Putamen (tissue), 1 donor: ENCODE measurements around the gene ZNF587.
"Not testable (repeated sequence)": the region's sequence is repeated elsewhere in the genome, so short reads cannot be mapped to it uniquely, and the experiment has no call there.

ENCODE experiments used
- DNase-seq: peaks from one replicate; pipeline ENCODE4 v3.0.0-alpha.2; 2016; ENCODE audit warnings: low spot score

ZNF587 gene

DNA sequence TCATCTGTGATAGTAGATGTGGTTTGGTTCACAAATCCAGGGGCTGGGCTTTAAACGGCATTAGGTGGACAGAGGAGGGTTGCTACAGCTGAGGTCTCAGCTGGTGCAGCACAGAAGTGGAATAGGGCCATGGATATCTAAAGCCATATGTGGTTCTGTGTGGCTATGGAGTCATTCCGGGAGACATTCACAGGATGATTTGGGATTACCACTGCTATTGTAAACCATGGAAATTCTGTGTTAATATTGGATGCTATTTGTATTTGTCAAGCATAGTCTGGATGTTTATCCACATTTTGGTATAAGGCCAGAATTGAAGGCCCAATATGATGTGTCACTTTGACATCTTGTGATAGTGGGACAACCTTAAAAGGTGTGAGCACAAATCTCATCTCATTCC lies 26.5 kb upstream of the ZNF587 start:
- DNase-seq = not testable (repeated sequence)

DNA sequence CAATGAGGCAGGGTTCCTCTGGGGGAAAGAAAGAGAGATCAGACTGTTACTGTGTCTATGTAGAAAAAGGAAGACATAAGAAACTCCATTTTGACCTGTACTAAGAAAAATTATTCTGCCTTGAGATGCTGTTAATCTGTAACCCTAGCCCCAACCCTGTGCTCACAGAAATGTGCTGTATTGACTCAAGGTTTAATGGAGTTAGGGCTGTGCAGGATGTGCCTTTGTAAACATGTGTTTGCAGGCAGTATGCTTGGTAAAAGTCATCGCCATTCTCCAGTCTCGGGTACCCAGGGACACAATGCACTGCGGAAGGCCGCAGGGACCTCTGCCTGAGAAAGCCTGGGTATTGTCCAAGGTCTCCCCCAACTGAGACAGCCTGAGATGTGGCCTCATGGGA lies 26.1 kb upstream of the ZNF587 start:
- DNase-seq = not testable (repeated sequence)

DNA sequence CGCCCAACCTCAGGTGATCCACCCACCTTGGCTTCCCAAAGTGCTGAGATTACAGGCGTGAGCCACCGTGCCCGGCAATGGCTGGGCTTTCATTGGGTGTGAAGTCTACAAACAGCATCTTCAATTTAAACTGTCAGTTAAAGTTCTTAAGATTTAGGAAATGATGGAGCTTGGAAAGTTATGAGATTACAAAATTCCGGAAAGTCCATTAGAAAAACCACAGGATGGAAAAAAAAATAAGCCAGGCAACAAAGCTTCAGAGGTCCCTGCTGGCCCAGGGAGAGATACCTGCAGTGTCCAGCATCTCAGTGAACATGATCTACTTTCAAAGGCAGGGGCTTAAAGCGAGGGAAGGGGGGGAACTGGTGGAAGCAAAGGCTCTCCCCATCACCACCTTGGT lies 24.1 kb upstream of the ZNF587 start:
- no peak for DNase-seq

DNA sequence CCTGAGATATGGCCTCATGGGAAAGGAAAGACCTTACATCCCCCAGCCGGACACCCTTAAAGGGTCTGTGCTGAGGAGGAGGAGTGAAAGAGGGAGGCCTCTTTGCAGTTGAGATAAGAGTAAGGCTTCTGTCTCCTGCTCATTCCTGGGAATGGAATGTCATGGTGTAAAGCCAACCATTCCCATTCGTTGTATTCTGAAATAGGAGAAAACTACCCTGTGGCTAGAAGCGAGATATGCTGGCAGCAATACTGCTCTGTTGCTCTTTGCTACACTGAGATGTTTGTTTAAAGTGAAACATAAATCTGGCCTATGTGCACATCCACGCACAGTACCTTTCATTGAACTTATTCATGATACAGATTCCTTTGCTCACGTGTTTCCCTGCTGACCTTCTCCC lies 20.3 kb upstream of the ZNF587 start:
- no peak for DNase-seq

DNA sequence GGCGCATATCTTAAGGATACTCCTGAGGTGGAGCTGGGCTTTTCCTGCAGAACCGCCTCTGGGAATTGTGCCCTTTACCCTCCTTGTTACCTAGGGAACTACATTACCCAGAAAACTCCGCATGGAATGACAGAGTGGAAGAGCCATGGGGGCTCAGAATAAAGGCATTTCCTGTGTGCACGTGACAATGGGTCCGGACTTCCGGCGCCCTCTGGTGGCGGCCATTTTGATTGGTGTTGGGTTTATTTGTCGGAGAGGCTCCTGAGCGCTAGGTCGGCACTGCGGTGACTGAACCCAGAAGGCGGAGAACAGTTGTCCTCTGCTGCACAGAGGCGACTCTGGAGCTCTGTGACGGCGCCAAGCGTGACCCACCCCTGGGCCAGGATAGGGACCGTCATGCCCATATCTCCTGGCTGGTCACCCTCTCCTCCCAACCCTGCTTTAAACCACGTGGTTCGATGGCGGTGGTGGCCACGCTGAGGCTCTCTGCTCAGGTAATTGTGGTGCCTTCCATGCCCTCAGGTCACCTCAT lies 19.5 kb upstream of the ZNF587 start, which contains the start of gene ZNF587B:
TSS of gene ZNF587B (plus strand) at position 229 of the 532 bp plus-strand sequence. CDS start at position 459, 230 bp downstream.
- peak; percentile 68 for DNase-seq

DNA sequence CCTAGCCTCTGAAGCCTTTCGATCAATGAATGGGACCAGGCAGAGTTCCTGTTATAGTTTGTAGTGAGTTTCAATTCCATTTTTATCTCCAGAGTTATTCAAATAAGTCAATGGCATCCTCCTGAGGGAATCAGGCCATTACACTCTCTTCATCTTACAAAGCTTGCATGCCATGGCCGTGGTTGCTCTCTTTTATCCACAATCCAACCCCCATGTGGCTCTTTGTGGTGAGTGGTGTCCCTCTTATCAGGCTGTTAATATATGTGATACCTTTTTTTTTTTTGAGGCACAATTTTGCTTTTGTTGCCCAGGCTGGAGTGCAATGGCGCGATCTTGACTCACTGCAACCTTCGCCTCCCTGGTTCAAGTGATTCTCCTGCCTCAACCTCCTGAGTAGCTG lies 12.7 kb upstream of the ZNF587 start:
- not testable (repeated sequence) for DNase-seq

DNA sequence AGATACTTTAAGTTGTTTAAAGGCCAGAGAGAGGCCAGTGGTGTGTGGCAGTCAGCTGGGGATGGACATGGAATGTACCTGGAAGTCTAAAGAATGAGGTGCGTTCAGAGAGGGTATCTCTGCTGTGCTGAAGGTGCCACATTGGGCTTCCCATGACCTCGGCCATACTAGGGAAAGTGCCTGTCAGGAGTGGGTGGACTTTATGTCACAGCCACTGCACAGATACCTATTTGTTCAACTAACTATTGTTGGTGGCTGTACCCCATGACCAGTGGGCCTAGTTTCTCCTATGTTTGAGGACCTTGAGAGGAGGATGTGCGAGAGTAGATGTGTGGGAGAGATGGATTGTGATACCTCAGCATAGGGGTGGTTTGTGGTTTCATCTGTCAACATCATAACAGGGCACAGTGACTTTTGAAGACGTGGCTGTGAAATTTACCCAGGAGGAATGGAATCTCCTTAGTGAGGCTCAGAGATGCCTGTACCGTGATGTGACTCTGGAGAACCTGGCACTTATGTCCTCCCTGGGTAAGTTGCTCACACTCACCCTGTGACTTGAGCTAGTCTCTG lies 11.0 kb upstream of the ZNF587 start:
- DNase-seq = not testable (repeated sequence)

DNA sequence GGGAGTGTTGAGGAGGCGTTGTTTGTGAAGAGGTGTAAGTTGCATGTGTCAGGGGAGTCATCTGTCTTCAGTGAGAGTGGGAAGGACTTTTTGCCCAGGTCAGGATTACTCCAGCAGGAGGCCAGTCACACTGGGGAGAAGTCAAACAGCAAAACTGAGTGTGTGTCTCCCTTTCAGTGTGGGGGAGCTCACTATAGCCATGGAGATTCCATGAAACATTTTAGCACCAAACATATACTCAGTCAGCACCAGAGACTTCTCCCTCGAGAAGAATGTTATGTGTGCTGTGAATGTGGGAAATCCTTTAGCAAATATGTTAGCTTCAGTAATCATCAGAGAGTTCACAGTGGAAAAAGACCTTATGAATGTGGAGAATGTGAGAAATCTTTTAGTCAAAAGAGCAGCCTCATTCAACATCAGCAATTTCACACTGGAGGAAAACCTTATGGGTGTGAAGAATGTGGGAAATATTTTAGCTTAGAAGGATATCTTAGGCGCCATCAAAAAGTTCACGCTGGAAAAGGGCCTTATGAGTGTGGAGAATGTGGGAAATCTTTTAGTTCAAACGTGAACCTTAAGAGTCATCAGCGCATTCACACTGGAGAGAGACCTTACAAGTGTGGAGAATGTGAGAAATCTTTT lies 8.4 kb upstream of the ZNF587 start:
- DNase-seq = no peak

DNA sequence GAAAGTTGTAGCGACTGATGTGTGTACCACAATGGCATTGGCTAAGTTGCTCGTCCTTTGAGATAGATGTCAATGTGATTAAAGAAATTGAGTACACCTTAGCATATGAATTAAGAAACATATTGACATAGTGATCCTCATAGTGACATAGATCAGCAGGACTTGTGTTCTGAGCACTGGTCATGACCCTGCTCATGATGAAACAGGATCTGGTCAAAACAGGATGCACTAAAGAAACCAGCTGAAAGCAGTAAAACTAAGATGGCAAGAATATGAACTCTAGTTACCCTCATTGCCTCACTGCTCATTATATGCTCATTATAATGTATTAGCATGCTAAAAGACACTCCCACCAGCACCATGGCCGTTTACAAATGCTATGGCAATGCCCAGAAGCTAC lies 2.5 kb upstream of the ZNF587 start:
- not testable (repeated sequence) for DNase-seq

DNA sequence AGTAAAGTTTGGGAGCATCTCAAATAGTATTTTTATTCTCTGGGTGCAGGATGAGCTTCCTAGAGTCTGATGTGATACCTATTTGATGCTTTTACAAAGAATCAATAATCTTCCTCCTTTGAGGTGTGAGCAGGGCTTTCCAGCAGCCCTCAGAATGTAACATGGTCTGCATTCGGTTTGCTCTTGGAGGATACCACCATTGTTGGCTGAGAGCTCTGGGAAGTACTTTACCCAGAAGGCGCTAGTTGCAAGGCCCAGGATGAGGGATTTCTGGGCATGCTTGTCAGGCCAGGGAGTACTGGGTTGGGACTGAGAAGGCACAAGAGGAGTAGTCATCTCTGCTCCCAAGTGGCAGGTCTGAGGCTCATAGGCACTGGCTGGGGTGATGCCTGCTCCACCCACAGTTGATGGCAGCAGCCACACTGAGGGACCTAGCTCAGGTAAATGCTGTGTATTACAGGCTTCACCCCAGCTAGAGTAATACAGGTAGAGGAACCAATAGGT lies 445 bp upstream of the ZNF587 start:
- DNase-seq = not testable (repeated sequence)

DNA sequence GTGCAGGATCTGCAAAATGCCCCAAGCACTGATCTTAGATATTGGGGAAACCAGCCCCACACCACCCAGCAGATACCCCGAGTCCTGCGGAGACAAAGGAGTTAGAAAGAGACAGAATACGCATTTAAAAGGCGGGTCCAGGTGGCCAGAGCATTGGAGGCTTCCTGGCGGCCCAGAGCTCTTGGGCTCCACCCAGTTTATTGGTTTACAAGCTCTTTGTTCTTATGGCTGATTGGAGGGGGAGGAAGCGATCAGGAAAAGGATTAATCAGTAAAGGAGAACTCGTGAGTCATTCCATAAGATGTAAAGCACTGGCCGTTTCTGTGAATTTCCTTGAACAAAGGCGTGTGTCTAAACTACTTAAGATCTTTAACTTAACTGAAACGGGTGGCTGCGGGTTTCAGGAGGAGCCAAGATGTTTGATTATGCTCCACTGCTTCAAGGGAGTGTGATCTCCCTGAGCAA lies 926 bp downstream of the ZNF587 start:
- no peak for DNase-seq

DNA sequence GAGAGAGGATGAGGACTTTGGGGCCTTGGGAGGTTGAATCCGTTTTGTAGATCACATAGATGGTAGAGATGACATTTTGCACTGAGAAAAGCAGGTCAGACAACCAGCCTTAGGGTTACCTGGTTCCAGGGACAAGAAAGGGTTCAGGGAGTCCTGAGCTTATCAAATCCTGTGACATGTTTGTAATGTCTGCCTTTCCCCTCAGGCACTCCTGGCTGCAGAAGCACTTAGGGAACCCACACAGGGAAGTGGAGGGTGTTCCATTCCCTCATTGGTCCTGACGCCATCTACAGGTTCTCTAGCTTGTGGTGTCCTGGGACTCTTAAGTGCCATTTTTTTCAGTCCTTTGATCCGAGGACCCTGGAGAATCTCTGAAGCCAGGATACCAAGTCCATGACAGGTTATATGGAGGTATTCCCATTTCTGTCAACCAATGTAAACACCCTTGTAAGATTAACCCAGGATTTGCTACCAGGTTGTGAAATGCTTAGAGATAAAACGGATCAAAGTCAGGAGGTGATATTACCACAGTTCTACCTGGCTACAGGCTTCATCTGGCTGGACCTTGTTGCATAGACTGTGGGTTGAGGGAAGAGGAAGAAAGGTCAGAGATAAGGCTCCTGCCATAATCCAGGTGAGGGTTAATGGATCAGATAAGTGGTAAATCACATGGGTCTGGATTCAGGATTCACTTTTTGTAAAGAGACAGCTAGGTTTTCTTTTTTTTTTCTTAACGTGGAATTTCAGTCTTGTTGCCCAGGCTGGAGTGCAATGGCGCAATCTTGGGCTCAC lies 2.3 kb downstream of the ZNF587 start:
- not testable (repeated sequence) for DNase-seq

DNA sequence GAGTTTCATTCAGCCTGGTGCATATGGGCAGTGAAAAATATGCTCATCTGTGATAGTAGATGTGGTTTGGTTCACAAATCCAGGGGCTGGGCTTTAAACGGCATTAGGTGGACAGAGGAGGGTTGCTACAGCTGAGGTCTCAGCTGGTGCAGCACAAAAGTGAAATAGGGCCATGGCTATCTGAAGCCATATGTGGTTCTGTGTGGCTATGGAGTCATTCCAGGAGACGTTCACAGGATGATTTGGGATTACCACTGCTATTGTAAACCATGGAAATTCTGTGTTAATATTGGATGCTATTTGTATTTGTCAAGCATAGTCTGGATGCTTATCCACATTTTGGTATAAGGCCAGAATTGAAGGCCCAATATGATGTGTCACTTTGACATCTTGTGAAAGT lies 4.5 kb downstream of the ZNF587 start:
- not testable (repeated sequence) for DNase-seq

DNA sequence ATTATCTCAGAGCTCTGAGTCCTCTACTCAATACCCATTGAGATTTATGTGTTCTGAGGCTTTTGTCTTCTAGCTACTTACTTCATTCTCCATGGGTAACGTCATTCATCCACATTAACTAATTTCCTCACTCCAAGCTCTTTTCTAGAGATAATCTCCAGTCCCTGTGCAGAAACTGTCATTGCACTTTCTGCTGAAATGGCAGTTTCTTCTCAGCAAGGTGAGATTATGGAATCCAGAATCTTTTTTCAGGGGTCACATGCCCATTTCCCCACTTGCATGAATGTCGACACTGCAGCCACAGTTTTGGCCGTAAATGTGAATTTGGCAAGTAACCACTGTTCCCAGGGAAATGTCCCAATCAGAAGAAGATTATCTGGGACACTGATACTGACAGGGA lies 12.7 kb downstream of the ZNF587 start:
- DNase-seq = not testable (repeated sequence)

DNA sequence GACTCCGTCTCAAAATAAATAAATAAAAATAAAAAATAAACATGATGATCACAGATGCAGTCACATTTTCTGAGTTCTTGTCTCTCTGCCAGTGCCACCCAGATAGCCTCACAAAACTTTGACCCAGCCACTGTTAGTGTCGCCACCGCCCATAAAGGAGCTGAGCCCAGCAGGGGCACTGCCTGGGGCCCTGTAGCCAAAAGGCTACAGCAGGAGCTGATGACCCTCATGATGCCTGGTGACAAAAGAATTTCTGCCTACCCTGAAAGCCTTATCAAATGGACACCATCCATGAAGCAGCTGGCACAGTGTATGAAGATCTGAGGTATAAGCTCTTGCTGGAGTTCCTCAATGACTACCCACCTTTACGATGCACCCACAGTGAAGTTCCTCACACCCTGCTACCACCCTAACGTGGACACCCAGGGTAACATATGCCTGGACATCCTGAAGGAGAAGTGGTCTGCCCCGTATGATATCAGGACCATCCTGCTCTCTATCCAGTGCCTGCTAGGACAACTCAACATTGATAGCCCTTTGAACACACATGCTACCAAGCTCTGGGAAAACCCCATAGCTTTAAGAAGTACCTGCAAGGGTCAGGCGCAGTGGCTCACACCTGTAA lies 18.3 kb downstream of the ZNF587 start:
- DNase-seq = no peak

DNA sequence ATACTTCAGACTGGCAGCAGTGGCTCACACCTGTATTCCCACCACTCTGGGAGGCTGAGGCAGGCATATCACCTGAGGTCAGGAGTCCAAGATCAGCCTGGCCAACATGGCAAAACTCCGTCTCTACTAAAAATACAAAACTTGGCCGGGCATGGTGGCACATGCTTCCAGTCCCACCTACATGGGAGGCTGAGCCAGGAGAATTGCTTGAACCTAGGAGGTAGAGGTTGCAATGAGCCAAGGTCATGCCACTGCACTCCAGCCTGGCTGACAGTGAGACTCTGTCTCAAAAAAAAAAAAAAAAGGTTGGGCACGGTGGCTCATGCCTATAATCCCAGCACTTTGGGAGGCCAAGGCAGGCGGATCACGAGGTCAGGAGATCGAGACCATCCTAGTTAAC lies 20.0 kb downstream of the ZNF587 start:
- not testable (repeated sequence) for DNase-seq

DNA sequence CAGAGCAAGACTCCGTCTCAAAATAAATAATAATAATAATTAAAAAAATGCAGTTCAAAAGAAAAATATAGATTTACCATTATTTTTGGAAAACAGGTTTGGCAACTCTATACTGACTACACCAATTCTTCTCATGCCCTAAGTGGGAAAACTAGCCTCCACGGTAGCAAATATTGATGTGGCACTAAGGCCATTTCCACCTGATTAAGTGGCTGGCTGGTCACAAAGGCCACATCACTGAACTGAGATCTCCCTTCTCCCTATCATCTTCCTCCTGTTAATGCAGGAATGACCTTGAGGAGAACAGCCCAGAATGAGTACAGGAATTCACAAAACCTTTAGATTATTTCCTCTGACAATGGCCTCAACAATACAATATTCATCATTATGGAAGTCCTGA lies 20.6 kb downstream of the ZNF587 start:
- DNase-seq = no peak

DNA sequence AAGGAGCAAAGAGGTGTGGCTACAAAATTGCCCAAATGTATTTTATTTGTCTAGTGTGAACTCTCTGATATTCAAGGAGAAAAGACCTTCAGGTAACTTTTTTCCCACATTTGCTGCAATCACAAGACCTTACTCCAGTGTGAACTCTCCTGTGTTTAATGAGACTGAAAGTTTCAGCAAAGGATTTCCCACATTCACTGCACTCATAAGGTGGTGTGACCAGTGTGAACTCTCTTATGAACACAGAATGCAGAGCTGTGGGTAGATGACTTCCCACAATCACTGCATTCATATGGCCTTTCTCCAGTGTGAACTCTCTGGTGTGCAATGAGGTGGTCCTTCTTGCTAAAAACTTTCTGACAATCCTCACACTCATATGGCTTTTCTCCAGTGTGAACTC lies 22.8 kb downstream of the ZNF587 start:
- DNase-seq = no peak

DNA sequence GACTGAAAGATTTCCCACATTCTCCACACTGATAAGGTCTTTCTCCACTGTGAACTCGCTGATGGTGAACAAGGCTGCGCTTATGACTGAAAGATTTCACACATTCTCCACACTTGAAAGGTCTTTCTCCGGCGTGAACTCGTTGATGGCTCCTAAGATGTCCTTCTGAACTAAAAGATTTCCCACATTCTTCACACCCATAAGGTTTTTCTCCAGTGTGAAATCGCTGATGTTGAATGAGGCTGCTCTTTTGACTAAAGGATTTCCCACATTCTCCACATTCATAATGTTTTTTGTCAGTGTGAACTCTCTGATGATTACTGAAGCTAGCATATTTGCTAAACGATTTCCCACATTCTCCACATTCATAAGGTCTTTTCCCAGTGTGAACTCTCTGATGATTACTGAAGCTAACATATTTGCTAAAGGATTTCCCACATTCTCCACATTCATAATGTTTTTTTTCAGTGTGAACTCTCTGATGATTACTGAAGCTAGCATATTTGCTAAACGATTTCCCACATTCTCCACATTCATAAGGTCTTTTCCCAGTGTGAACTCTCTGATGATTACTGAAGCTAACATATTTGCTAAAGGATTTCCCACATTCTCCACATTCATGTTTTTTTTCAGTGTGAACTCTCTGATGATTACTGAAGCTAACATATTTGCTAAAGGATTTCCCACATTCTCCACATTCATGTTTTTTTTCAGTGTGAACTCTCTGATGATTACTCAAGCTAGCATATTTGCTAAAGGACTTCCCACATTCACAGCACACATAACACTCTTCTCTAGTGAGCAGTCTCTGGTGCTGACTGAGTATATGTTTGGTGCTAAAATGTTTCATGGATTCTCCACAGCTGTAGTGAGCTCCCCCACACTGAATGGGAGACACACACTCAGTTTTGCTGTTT lies 24.5 kb downstream of the ZNF587 start:
- not testable (repeated sequence) for DNase-seq

DNA sequence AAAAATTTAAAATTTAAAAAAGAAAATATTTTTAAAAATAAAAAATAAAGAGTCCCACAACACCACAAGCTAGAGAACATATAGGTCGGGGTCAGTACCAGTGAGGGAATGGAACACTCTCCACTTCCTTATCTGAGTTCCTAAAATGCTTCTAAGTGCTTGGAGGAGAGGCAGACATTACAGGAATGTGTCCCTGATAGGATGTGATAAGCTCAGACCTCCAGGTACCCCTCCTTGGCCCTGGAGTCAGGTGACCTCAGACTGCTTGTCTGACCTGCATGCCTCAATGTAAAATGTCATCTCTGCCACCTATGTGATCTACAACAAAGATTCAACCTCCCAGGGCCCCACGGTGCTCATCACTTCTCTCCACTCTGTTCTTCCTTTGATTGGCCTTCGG lies 36.4 kb downstream of the ZNF587 start:
- no peak for DNase-seq
